Cardiac muscle cell (in vitro differentiated cells and primary cell): ENCODE measurements around the gene GTPBP2. TPM values are rescaled to one million over a fixed set of nuclear protein-coding genes. Genes with fewer than 3 reads are reported as not detected.
"Not testable (repeated sequence)": the region's sequence is repeated elsewhere in the genome, so short reads cannot be mapped to it uniquely, and the experiment has no call there.

Source experiments
- DNase-seq, 2 donors: peaks; one replicate each; pipeline versions ENCODE4 v3.0.0 to v3.0.0-alpha.2; 2010 to 2017; ENCODE audit warnings: low read depth in 1 of 2, low spot score in 1 of 2
- H3K27ac ChIP-seq: fragments of 200-600 bp; sonication (generic); 2 replicates; pipeline ENCODE4 v1.5.1; 2016
- H3K27me3 ChIP-seq: fragments of 200-600 bp; sonication (generic); 2 replicates; pipeline ENCODE4 v1.6.0; 2016; ENCODE audit warnings: control low read depth
- H3K36me3 ChIP-seq: fragments of 200-600 bp; sonication (generic); 2 replicates; pipeline ENCODE4 v1.5.1; 2016; ENCODE audit warnings: control low read depth
- H3K4me1 ChIP-seq: fragments of 200-600 bp; sonication (generic); 2 replicates; pipeline ENCODE4 v1.8.1; 2017; ENCODE audit warnings: low read depth, mild to moderate bottlenecking, mixed run types
- H3K4me3 ChIP-seq: fragments of 200-600 bp; sonication (generic); 2 replicates; pipeline ENCODE4 v1.5.1; 2016; ENCODE audit warnings: mild to moderate bottlenecking
- H3K9me3 ChIP-seq: fragments of 200-600 bp; sonication (generic); 2 replicates; pipeline ENCODE4 v1.5.1; 2017; ENCODE audit warnings: low read depth, mild to moderate bottlenecking, control low read depth
- polyA plus RNA-seq: library from polyadenylated mRNA; unstranded; fragments of >200 nt; fragmentation: Nextera tagmentation; extraction: Ambion mirVana; gene quantifications from 2 replicates; pipeline ENCODE4 v1.2.1, GENCODE V29; 2016
- total RNA-seq: library from RNA; depleted of rRNA; stranded (reverse); fragments of >200 nt; gene quantifications from 2 replicates; pipeline ENCODE4 v1.2.3, GENCODE V29; 2016
- TF ChIP-seq, protein P1 (sequence below): IDR thresholded peaks from 2 replicates; pipeline ENCODE4 v1.5.1; 2012; ENCODE audit warnings: low read depth, mild to moderate bottlenecking, low read length

GTPBP2 gene
- total and polyA plus RNA-seq, 2 experiments from 2014 or later: 16.4 to 63.6 TPM

DNA sequence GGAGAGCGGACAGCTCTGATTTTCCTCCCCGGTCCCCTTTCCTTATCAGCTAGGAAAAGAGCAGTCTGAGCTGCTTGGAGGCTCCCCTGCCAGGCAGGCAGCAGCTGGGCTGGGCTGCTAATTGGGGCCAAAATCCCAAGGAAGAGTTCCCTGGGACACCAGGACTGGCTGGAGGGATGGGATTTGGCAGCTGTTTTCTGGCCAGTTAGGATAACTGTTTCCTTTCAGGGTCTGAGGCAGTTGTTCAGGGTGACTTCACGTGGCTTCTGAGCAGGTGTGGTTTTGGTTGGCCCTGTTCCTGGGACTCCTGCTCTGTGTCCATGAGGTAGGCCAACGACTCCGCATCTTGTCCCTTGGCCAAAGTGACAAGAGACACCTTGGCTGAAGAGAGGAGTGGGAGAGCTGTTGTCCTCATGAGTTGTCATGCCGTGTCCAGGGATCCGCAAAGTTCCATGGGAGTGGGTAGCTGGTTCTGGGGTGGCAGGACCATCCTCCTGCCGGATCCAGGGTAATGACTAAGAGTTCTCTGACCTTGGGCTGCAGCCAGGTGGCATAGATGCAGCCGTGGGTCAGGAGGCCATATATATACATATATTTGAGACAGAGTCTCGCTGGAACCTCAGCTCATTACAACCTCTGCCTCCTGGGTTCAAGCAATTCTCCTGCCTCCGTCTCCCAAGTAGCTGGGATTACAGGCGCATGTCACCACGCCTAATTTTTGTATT, 37.3 kb upstream of the GTPBP2 start:
- Histone ChIP-seq H3K4me1 (peaks cover 34% of the 10 kb centered on the region), H3K36me3 (peaks cover 2% of the 10 kb centered on the region), H3K27ac (no peak overlapping the region), H3K4me3 (no peak overlapping the region), H3K27me3 (no peaks in the 10 kb centered on the region), H3K9me3 (no peaks in the 10 kb centered on the region)
- DNase-seq: no peak
- TF ChIP-seq, protein P1, sequence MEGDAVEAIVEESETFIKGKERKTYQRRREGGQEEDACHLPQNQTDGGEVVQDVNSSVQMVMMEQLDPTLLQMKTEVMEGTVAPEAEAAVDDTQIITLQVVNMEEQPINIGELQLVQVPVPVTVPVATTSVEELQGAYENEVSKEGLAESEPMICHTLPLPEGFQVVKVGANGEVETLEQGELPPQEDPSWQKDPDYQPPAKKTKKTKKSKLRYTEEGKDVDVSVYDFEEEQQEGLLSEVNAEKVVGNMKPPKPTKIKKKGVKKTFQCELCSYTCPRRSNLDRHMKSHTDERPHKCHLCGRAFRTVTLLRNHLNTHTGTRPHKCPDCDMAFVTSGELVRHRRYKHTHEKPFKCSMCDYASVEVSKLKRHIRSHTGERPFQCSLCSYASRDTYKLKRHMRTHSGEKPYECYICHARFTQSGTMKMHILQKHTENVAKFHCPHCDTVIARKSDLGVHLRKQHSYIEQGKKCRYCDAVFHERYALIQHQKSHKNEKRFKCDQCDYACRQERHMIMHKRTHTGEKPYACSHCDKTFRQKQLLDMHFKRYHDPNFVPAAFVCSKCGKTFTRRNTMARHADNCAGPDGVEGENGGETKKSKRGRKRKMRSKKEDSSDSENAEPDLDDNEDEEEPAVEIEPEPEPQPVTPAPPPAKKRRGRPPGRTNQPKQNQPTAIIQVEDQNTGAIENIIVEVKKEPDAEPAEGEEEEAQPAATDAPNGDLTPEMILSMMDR: no peak

DNA sequence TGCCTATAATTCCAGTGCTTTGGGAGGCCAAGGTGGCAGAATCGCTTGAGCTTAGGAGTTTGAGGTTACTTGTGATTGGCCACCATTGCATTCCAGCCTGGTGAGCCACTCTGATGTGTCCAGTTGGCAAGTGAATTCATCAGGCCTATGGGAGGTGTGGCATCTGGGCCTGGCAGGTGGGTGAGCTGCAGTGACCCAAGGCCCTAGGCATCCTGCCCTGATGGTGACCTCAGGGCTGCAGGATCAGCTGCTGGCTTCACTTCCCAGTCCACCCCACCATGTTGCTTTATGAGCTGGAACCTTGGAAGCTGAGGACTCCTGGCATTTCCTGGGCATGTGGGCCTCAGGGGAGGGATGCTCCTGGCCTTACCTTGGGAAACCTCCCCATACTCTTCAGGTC, 36.3 kb upstream of the GTPBP2 start:
- H3K4me3 ChIP-seq: no peak overlapping the region
- H3K27me3 ChIP-seq: no peaks in the 10 kb centered on the region
- peaks cover 32% of the 10 kb centered on the region for H3K4me1 ChIP-seq
- no peak for DNase-seq
- TF ChIP-seq, protein P1: no peak
- no peaks in the 10 kb centered on the region for H3K36me3 ChIP-seq
- no peak overlapping the region for H3K27ac ChIP-seq
- no peaks in the 10 kb centered on the region for H3K9me3 ChIP-seq

DNA sequence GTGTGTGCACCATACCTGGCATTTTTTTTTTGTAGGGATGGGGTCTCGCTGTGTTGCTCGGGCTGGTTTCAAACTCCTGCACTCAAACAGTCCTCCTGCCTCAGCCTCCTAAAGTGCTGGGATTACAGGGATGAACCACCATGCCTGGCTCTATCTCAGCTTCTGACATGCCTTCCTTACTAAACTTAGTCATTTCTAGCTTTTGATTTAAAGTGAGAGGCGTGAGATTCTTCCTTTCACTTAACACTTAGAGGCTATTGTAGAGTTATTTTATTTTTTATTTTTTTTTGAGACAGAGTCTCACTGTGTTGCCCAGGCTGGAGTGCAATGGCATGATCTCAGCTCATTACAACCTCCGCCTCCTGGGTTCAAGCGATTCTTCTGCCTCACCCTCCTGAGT, 33.9 kb upstream of the GTPBP2 start:
- H3K27ac ChIP-seq, H3K9me3 ChIP-seq: not testable (repeated sequence)

DNA sequence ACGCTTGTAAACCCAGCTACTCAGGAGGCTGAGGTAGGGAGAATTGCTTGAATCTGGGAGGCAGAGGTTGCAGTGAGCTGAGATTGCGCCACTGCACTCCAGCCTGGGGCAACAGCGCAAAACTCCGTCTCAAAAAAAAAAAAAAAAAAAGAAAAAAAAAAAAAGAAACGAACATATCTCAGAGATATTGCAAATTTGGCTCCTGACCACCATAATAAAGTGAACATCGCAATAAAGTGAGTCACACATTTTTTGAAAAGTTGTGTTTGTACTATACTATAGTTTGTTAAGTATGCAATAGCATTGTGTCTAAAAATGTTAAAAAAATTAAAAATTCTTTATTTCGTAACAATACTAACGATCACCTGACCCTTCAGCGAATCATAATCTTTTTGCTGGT, 29.1 kb upstream of the GTPBP2 start:
- H3K36me3 ChIP-seq: no peaks in the 10 kb centered on the region
- no peaks in the 10 kb centered on the region for H3K9me3 ChIP-seq
- peak in 1 of 2 donors; percentile 61 for DNase-seq
- H3K4me1 ChIP-seq: no peaks in the 10 kb centered on the region
- H3K27me3 ChIP-seq: no peaks in the 10 kb centered on the region
- no peak overlapping the region for H3K4me3 ChIP-seq
- TF ChIP-seq, protein P1: no peak
- H3K27ac ChIP-seq: no peak overlapping the region

More for the DNA sequence above, 33.9 kb upstream of the GTPBP2 start:
- not testable (repeated sequence) for H3K4me3 ChIP-seq, DNase-seq, H3K36me3 ChIP-seq, H3K27me3 ChIP-seq
- peaks cover 10% of the 10 kb centered on the region for H3K4me1 ChIP-seq

DNA sequence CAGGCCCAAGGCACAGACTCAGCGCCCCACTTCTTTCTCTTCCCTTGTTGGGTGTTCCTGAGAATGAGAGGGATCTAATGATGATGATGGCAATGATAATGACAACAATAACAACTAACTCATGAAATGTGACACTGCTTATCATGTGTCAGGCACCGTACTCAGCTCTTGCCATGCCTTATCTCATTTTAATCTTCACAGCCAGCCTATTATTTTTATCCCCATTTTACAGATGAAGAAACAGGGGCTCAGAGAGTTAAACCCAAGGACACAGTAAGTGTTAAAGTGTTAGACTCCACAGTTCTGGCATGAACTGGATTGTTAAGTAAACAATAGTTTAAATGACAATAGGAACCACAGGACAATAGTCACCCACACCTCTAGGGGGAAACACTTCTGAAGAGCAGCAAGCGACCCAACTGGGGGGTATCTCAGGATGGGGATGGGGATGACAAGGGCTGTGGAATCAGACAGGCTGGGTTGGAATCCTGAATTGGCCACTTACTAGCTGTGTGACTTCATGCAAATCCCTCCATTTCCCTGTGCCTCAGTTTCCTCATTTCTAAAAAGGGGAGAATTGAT, 28.2 kb upstream of the GTPBP2 start:
- H3K27me3 ChIP-seq: no peaks in the 10 kb centered on the region
- no peaks in the 10 kb centered on the region for H3K9me3 ChIP-seq
- no peak for DNase-seq
- H3K4me3 ChIP-seq: no peak overlapping the region
- no peaks in the 10 kb centered on the region for H3K36me3 ChIP-seq
- no peaks in the 10 kb centered on the region for H3K4me1 ChIP-seq
- no peak overlapping the region for H3K27ac ChIP-seq
- TF ChIP-seq, protein P1: no peak

DNA sequence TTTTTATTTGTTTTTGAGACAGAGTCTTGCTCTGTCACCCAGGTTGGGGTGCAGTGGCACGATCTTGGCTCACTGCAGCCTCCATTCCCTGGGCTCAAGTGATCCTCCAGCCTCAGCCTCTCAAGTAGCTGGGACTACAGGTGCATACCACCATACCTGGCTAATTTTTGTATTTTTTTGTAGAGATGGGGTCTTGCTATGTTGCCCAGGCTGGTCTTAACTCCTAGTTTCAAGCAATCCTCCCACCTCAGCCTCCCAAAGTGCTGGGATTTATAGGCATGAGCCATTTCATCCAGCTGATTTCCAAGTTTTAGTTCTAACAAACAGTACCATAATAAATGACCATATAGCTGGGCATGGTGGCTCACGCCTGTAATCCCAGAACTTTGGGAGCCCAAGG, 23.8 kb upstream of the GTPBP2 start:
- H3K4me3 ChIP-seq, DNase-seq, H3K4me1 ChIP-seq, H3K9me3 ChIP-seq, H3K36me3 ChIP-seq, H3K27me3 ChIP-seq, H3K27ac ChIP-seq: not testable (repeated sequence)
